WTC11 (cell line): ENCODE measurements around the gene VARS1. TPM values are rescaled to one million over a fixed set of nuclear protein-coding genes. Genes with fewer than 3 reads are reported as not detected.

Experiments used
- ATAC-seq: fragments of 200-7000 bp; cut with Tn5 transposase; 2 replicates; pipeline ENCODE4 v1.10.0; 2021; ENCODE audit warnings: mild to moderate bottlenecking, moderate library complexity
- CTCF ChIA-PET: fragments of 300-600 bp; sonication (Branson Sonifier 250); formaldehyde crosslinking; loops from one replicate; lab custom pipeline; 2021; ENCODE audit warnings: antibody characterized with exemption; lab: Charles Lee
- POLR2A ChIA-PET: fragments of 350-600 bp; sonication (Branson Sonifier 250); formaldehyde crosslinking; loops from one replicate; lab custom pipeline; 2021; ENCODE audit warnings: antibody characterized with exemption; lab: Charles Lee
- DNase-seq: peaks from one replicate; pipeline ENCODE4 v3.0.0; 2021; ENCODE audit warnings: low spot score
- H3K27ac Mint-ChIP-seq: 2 replicates; pipeline ENCODE4 v1.8.0; 2021; ENCODE audit warnings: mixed read lengths
- H3K27me3 Mint-ChIP-seq: 2 replicates; pipeline ENCODE4 v1.8.0; 2021; ENCODE audit warnings: low read depth, mild to moderate bottlenecking, moderate library complexity, mixed read lengths
- H3K36me3 Mint-ChIP-seq: 2 replicates; pipeline ENCODE4 v1.8.0; 2021; ENCODE audit warnings: mixed read lengths
- H3K4me1 Mint-ChIP-seq: 2 replicates; pipeline ENCODE4 v1.8.0; 2022; ENCODE audit warnings: mixed read lengths
- H3K4me3 Mint-ChIP-seq: 2 replicates; pipeline ENCODE4 v1.8.0; 2021; ENCODE audit warnings: mild to moderate bottlenecking, moderate library complexity, mixed read lengths
- H3K9me3 Mint-ChIP-seq: 2 replicates; pipeline ENCODE4 v1.8.0; 2021; ENCODE audit warnings: mixed read lengths
- ESRRA ChIP-seq: sonication (generic); formaldehyde crosslinking; IDR thresholded peaks from 2 replicates; pipeline ENCODE4 v1.8.1; 2022; ENCODE audit warnings: mild to moderate bottlenecking, missing genetic modification reagents, borderline replicate concordance
- GRHL2 ChIP-seq: fragments of 250-450 bp; sonication (Bioruptor Pico); IDR thresholded peaks from 2 replicates; pipeline ENCODE4 v1.8.0; 2022; ENCODE audit warnings: mild to moderate bottlenecking, moderate library complexity; ENCODE audit not compliant: insufficient replicate concordance, severe bottlenecking
- TEAD1 ChIP-seq: sonication (generic); formaldehyde crosslinking; IDR thresholded peaks from 2 replicates; pipeline ENCODE4 v1.8.0; 2022; ENCODE audit warnings: mild to moderate bottlenecking, missing genetic modification reagents
- ZBTB21 ChIP-seq: sonication (generic); formaldehyde crosslinking; IDR thresholded peaks from 2 replicates; pipeline ENCODE4 v1.8.1; 2023; ENCODE audit warnings: mild to moderate bottlenecking, missing genetic modification reagents, borderline replicate concordance
- ZNF263 ChIP-seq: sonication (generic); formaldehyde crosslinking; IDR thresholded peaks from 2 replicates; pipeline ENCODE4 v1.8.1; 2022; ENCODE audit warnings: low read depth, mild to moderate bottlenecking, moderate library complexity, missing genetic modification reagents
- ZNF317 ChIP-seq: sonication (generic); formaldehyde crosslinking; IDR thresholded peaks from 2 replicates; pipeline ENCODE4 v1.8.1; 2023; ENCODE audit warnings: low read depth, mild to moderate bottlenecking, moderate library complexity, missing genetic modification reagents, borderline replicate concordance
- ZNF671 ChIP-seq: fragments of 250-450 bp; sonication (Bioruptor Pico); IDR thresholded peaks from 2 replicates; pipeline ENCODE4 v1.8.0; 2021; ENCODE audit warnings: mild to moderate bottlenecking
- total RNA-seq: library from RNA; stranded (reverse); gene quantifications from 3 replicates; pipeline ENCODE4 v1.2.3, GENCODE V29; 2021
- TF ChIP-seq, protein P1 (sequence below): sonication (generic); formaldehyde crosslinking; IDR thresholded peaks from 2 replicates; pipeline ENCODE4 v1.8.0; 2022; ENCODE audit warnings: mild to moderate bottlenecking, missing genetic modification reagents
- TF ChIP-seq, protein P2 (sequence below): sonication (generic); formaldehyde crosslinking; IDR thresholded peaks from 2 replicates; pipeline ENCODE4 v1.8.0; 2022; ENCODE audit warnings: missing genetic modification reagents
- TF ChIP-seq, protein P3 (sequence below): sonication (generic); formaldehyde crosslinking; IDR thresholded peaks from 2 replicates; pipeline ENCODE4 v1.8.1; 2022; ENCODE audit warnings: low read depth, mild to moderate bottlenecking, moderate library complexity, missing genetic modification reagents, borderline replicate concordance
- TF ChIP-seq, protein P4 (sequence below): sonication (generic); formaldehyde crosslinking; conservative IDR thresholded peaks from 2 replicates; pipeline ENCODE4 v1.8.1; 2023; ENCODE audit warnings: mild to moderate bottlenecking, low read depth, missing genetic modification reagents, moderate library complexity
- TF ChIP-seq, protein P5 (sequence below): sonication (generic); formaldehyde crosslinking; IDR thresholded peaks from 2 replicates; pipeline ENCODE4 v1.8.0; 2023; ENCODE audit warnings: missing genetic modification reagents

The VARS1 gene
- total RNA-seq, 1 experiment from 2014 or later: 177 TPM

DNA sequence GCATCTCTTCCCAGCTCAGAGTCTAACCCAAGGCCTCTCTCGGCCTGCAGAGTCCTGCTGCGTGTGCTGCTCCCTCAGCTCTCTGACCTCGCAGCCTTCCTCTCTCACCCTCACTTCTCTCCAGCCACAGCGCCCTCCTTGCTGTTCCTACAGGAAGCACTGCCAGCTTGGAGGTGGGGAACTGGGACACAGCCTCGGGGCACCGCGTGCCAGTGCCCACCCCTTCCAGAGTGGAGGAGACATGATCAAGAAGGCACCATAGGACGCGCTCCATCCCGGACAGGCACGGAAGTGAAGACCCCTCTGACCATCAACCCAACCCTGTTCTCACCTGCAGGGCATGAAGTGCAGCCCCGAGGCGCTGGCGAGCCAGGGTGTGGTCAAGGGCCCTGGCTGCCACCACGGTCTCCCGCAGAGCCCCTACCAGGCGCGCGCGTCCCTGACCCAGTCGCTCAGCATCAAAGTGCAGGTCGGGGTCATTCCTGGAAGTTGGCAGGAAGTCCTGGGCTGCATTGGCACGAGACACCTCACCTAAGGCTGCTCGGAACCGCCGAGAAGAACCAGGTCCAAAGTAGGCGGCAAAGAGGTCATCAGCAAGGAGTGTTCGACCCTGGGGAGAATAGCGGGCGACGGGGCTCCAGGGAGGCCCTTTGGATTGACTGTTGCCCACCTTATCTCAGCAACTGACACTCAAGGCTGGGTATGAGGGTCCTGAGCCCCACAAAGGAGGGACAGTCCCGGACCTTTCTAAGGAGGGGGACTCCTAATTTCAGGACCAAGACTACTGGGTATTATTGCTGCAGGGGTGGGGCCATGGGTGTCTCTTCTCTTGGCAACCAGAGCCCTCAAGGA is 19.7 kb downstream of the VARS1 start:
- CTCF ChIA-PET: interaction anchor here (0.8 to 1.4 kb wide), 7 partner anchors 10 to 95 kb away, joined by 3 to 10 read pairs (median 5); partner anchors contain the start of genes DDAH2, LY6G5C and VARS1
- ATAC-seq (no peak), DNase-seq (no peak)
- peaks cover 6% of the 10 kb centered on the region for H3K36me3 Mint-ChIP-seq
- peak overlapping the region; percentile 36 for H3K27ac Mint-ChIP-seq
- no peaks in the 10 kb centered on the region for H3K27me3 Mint-ChIP-seq
- POLR2A ChIA-PET: interaction anchor here (1.2 kb wide), 1 partner anchor 15 kb away, joined by 3 read pairs; no protein-coding TSS in a partner anchor
- TF ChIP-seq, protein P1, sequence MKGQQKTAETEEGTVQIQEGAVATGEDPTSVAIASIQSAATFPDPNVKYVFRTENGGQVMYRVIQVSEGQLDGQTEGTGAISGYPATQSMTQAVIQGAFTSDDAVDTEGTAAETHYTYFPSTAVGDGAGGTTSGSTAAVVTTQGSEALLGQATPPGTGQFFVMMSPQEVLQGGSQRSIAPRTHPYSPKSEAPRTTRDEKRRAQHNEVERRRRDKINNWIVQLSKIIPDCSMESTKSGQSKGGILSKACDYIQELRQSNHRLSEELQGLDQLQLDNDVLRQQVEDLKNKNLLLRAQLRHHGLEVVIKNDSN (CRISPR knock-in tag): no peak
- no peak for TF ChIP-seq ZNF263 (CRISPR knock-in tag)
- H3K4me3 Mint-ChIP-seq: no peak overlapping the region
- H3K4me1 Mint-ChIP-seq: 0 out of 2 replicates have a peak, but pooled peaks cover 2% of the 10 kb centered on the region
- H3K9me3 Mint-ChIP-seq: no peaks in the 10 kb centered on the region

DNA sequence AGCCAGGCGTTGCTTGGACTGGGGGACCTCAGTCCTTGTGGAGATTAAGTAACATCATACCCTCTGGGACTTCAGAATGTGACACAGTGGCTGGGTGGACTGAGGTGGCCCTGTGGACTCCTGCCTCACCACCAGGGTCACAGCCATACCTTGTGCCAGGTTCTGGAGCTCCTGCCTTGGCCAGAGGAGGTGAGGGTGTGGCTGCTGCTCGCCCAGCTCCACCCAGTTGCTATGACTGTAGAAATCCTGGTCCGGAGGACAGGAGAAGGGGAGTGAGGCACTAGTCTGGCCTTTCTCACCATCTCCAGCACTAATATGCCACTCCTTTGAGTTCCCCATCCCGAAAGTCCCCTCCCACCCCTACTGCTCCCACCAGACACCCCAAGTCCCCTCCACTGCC is 20.4 kb downstream of the VARS1 start:
- ChIA-PET CTCF (interaction anchor here (0.8 to 3.0 kb wide), 8 partner anchors 9 to 94 kb away, joined by 3 to 16 read pairs (median 6); partner anchors contain the start of genes DDAH2, HSPA1B, LY6G5C and VARS1), POLR2A (interaction anchor here (1.2 kb wide), 1 partner anchor 16 kb away, joined by 3 read pairs; no protein-coding TSS in a partner anchor)
- no peak for ATAC-seq
- DNase-seq: no peak
- Mint-ChIP-seq H3K27ac (peak overlapping the region; percentile 36; the same call in 1 of the 2 replicates), H3K9me3 (no peaks in the 10 kb centered on the region), H3K36me3 (peaks cover under 1% of the 10 kb centered on the region; the same call in 1 of the 2 replicates), H3K27me3 (no peaks in the 10 kb centered on the region), H3K4me3 (no peak overlapping the region), H3K4me1 (0 out of 2 replicates have a peak, but pooled peaks cover 2% of the 10 kb centered on the region)
- no peak for TF ChIP-seq TEAD1 (CRISPR knock-in tag)
- TF ChIP-seq, protein P2, sequence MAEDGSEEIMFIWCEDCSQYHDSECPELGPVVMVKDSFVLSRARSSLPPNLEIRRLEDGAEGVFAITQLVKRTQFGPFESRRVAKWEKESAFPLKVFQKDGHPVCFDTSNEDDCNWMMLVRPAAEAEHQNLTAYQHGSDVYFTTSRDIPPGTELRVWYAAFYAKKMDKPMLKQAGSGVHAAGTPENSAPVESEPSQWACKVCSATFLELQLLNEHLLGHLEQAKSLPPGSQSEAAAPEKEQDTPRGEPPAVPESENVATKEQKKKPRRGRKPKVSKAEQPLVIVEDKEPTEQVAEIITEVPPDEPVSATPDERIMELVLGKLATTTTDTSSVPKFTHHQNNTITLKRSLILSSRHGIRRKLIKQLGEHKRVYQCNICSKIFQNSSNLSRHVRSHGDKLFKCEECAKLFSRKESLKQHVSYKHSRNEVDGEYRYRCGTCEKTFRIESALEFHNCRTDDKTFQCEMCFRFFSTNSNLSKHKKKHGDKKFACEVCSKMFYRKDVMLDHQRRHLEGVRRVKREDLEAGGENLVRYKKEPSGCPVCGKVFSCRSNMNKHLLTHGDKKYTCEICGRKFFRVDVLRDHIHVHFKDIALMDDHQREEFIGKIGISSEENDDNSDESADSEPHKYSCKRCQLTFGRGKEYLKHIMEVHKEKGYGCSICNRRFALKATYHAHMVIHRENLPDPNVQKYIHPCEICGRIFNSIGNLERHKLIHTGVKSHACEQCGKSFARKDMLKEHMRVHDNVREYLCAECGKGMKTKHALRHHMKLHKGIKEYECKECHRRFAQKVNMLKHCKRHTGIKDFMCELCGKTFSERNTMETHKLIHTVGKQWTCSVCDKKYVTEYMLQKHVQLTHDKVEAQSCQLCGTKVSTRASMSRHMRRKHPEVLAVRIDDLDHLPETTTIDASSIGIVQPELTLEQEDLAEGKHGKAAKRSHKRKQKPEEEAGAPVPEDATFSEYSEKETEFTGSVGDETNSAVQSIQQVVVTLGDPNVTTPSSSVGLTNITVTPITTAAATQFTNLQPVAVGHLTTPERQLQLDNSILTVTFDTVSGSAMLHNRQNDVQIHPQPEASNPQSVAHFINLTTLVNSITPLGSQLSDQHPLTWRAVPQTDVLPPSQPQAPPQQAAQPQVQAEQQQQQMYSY: peak; percentile 54; the same call in 1 of the 2 replicates
- no peak for TF ChIP-seq ESRRA (CRISPR knock-in tag)

DNA sequence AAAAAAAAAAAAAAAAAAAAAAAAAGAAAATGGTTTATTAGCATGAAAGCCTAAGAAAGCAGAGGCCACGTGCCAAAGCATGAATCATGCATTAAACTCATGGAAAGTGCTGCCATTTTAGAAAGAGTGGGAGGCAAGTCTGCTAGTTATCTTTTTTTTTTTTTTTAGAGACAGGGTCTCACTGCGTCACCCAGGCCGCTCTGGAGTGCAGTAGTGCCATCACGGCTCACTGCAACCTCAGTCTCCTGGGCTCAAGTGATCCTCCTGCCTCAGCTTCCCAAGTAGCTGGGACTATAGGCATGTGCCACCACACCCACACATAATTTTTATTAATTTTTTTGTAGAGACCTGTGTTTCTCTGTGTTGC is 23.6 kb downstream of the VARS1 start:
- H3K4me1 Mint-ChIP-seq: 0 out of 2 replicates have a peak, but pooled peaks cover 2% of the 10 kb centered on the region
- no peak overlapping the region for H3K27ac Mint-ChIP-seq
- TF ChIP-seq, protein P3, sequence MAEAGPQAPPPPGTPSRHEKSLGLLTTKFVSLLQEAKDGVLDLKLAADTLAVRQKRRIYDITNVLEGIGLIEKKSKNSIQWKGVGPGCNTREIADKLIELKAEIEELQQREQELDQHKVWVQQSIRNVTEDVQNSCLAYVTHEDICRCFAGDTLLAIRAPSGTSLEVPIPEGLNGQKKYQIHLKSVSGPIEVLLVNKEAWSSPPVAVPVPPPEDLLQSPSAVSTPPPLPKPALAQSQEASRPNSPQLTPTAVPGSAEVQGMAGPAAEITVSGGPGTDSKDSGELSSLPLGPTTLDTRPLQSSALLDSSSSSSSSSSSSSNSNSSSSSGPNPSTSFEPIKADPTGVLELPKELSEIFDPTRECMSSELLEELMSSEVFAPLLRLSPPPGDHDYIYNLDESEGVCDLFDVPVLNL (CRISPR knock-in tag): no peak
- no peak for TF ChIP-seq ZNF317
- no peak for TF ChIP-seq ZBTB21 (CRISPR knock-in tag)
- TF ChIP-seq, protein P4, sequence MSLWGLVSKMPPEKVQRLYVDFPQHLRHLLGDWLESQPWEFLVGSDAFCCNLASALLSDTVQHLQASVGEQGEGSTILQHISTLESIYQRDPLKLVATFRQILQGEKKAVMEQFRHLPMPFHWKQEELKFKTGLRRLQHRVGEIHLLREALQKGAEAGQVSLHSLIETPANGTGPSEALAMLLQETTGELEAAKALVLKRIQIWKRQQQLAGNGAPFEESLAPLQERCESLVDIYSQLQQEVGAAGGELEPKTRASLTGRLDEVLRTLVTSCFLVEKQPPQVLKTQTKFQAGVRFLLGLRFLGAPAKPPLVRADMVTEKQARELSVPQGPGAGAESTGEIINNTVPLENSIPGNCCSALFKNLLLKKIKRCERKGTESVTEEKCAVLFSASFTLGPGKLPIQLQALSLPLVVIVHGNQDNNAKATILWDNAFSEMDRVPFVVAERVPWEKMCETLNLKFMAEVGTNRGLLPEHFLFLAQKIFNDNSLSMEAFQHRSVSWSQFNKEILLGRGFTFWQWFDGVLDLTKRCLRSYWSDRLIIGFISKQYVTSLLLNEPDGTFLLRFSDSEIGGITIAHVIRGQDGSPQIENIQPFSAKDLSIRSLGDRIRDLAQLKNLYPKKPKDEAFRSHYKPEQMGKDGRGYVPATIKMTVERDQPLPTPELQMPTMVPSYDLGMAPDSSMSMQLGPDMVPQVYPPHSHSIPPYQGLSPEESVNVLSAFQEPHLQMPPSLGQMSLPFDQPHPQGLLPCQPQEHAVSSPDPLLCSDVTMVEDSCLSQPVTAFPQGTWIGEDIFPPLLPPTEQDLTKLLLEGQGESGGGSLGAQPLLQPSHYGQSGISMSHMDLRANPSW (CRISPR knock-in tag): no peak
- no peak for TF ChIP-seq ZNF671 (CRISPR knock-in tag)
- TF ChIP-seq TEAD1 (CRISPR knock-in tag): no peak
- TF ChIP-seq, protein P5, sequence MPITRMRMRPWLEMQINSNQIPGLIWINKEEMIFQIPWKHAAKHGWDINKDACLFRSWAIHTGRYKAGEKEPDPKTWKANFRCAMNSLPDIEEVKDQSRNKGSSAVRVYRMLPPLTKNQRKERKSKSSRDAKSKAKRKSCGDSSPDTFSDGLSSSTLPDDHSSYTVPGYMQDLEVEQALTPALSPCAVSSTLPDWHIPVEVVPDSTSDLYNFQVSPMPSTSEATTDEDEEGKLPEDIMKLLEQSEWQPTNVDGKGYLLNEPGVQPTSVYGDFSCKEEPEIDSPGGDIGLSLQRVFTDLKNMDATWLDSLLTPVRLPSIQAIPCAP (CRISPR knock-in tag): no peak
- TF ChIP-seq GRHL2 (CRISPR knock-in tag): no peak
- TF ChIP-seq, all 79 proteins: peak for 0
- DNase-seq (no peak), ATAC-seq (no peak)
- no peaks in the 10 kb centered on the region; the same call in 1 of the 2 replicates for H3K27me3 Mint-ChIP-seq
- no peaks in the 10 kb centered on the region for H3K9me3 Mint-ChIP-seq
- ChIA-PET CTCF (interaction anchor here (1.4 to 3.0 kb wide), 7 partner anchors 19 to 111 kb away, joined by 3 to 16 read pairs (median 13); partner anchors contain the start of genes HSPA1B, LSM2, MSH5 and NEU1), POLR2A (interaction anchor here (0.7 kb wide), 1 partner anchor 61 kb away, joined by 6 read pairs; no protein-coding TSS in a partner anchor)
- H3K36me3 Mint-ChIP-seq: no peaks in the 10 kb centered on the region
- no peak overlapping the region for H3K4me3 Mint-ChIP-seq
